ENCODE data around the gene APOC1. TPM values are rescaled to one million over a fixed set of nuclear protein-coding genes. Genes with fewer than 3 reads are reported as not detected.
A peak's percentile ranks its signal among the peaks of the same experiment; 100 is the strongest.
"Not testable (repeated sequence)": the region's sequence is repeated elsewhere in the genome, so short reads cannot be mapped to it uniquely, and the experiment has no call there.

The APOC1 gene
- total RNA-seq, 2 donors from 2014 or later, result 2.7 to 4.6 TPM

GRCh38 chr19:44887648-44888047 is 26.8 kb upstream of the APOC1 start:
- DNase-seq, result no peak

DNA sequence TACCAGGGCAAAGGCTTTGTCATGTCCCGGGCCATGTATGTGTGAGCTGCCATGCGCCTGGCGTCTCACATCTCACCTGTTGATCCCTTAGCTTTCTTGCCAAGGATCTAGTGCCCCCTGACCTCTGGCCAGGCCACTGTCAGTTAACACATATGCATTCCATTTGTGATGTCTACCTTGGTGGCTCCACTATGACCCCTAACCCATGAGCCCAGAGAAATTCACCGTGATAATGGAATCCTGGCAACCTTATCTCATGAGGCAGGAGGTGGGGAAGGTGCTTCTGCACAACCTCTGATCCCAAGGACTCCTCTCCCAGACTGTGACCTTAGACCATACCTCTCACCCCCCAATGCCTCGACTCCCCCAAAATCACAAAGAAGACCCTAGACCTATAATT is 26.1 kb upstream of the APOC1 start:
- intact Hi-C loops (cut with DNase I); ATAC-seq; DNase-seq: not testable (repeated sequence)

More at GRCh38 chr19:44887648-44888047, 26.8 kb upstream of the APOC1 start:
- ATAC-seq, result no peak
- intact Hi-C loops (cut with DNase I), result no loop called here

GRCh38 chr19:44889830-44890365 is 24.5 kb upstream of the APOC1 start:
- DNase-seq (no peak), ATAC-seq (no peak)
- intact Hi-C loops (cut with DNase I), result no loop called here

DNA sequence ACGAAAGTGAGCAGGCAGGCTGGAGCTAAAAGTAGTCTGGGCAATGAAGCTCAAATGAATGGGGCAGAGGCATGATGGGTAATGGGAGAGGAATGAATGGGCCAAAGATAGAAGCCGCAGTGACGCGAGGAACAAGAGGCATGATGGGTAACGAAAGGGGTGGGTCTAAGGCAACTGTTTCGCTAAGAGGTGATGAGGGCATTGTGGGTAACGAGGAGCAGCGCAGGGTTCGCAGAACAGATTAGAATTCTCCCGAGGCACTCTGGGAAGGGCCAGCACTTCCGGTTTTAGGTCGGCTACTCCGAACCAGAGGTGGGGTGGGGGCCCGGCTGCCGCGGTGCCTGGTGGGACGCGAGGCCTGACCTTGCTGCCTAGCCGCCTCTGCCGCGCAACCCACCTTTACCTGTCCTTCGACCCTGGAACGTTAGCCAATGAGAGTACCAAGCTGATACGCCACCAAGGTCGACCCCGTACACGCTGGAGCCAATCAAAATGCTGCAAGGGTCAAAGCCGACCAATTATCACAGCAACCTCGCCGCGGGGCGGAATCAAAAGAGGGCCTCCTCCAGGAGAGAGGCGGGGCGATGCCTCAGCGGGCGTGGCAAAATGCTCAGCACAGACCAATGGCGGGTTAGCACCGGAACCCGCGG is 23.9 kb upstream of the APOC1 start:
- DNase-seq (no peak), ATAC-seq (peak; percentile 93 to 95)
- intact Hi-C loops (cut with DNase I), result no loop called here

GRCh38 chr19:44891016-44891882 is 23.2 kb upstream of the APOC1 start, which contains the start of gene TOMM40:
Gene TOMM40, plus strand, starts transcription at chr19:44891254. Its CDS starts 162 bp downstream, at chr19:44891416.
- peak; percentile 100 for DNase-seq
- ATAC-seq, result no peak
- intact Hi-C loops (cut with DNase I), result no loop called here

- intact Hi-C loops (cut with DNase I), result no loop called here
- no peak for ATAC-seq
- no peak for DNase-seq
Measured at GRCh38 chr19:44892932-44893331, 21.5 kb upstream of the APOC1 start.

GRCh38 chr19:44893332-44894051 is 20.9 kb upstream of the APOC1 start:
- no peak for ATAC-seq
- DNase-seq, result no peak
- intact Hi-C loops (cut with DNase I), result no loop called here

DNA sequence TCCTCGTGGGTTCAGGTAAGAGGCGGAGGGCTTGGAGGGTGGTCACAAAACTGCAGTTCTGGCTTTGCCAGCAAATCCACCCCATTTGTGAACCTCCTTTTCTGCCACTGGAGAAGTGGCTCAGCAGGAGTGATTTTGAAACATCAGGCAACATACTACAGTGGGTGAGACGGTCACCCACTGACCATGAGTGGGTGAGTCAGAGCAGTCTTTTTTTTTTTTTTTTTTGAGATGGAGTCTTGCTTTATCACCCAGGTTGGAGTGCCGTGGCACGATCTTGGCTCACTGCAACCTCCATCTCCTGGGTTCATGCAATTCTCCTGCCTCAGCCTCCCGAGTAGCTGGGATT is 20.4 kb upstream of the APOC1 start:
- ATAC-seq, result no peak
- DNase-seq, result no peak
- intact Hi-C loops (cut with DNase I), result no loop called here

GRCh38 chr19:44894946-44895345 is 19.5 kb upstream of the APOC1 start:
- intact Hi-C loops (cut with DNase I), result no loop called here
- DNase-seq, result no peak
- no peak for ATAC-seq

- ATAC-seq (no peak), DNase-seq (no peak)
- intact Hi-C loops (cut with DNase I), result no loop called here
Measured at GRCh38 chr19:44897835-44898234, 16.6 kb upstream of the APOC1 start.

- no peak for DNase-seq
- intact Hi-C loops (cut with DNase I), result no loop called here
- ATAC-seq, result no peak
Measured at GRCh38 chr19:44900328-44901244, 13.8 kb upstream of the APOC1 start.

GRCh38 chr19:44903216-44903601 is 11.2 kb upstream of the APOC1 start:
- DNase-seq (no peak), ATAC-seq (peak in 1 of 2 donors; percentile 4)
- intact Hi-C loops (cut with DNase I), result no loop called here

- peak; percentile 68 for DNase-seq
- peak; percentile 70 to 72 for ATAC-seq
- intact Hi-C loops (cut with DNase I), result loop anchor here in 1 of 2 donors (2.0 kb wide), 1 partner anchor 47 kb away; no protein-coding TSS in a partner anchor
Measured at GRCh38 chr19:44903602-44904425, 10.6 kb upstream of the APOC1 start.

GRCh38 chr19:44904426-44904994 is 9.9 kb upstream of the APOC1 start:
- ATAC-seq (no peak), DNase-seq (no peak)
- intact Hi-C loops (cut with DNase I), result loop anchor here in 1 of 2 donors (2.0 kb wide), 1 partner anchor 46 kb away; no protein-coding TSS in a partner anchor

- ATAC-seq (peak in 1 of 2 donors; percentile 50), DNase-seq (no peak)
- intact Hi-C loops (cut with DNase I), result loop anchor here (2.0 to 5.0 kb wide), 2 partner anchors 45 to 47 kb away; no protein-coding TSS in a partner anchor
Measured at GRCh38 chr19:44905437-44906160, 8.8 kb upstream of the APOC1 start, which contains the start of gene APOE. Gene APOE, plus strand, starts transcription at chr19:44905796. Its CDS starts 829 bp downstream, at chr19:44906625.

- no peak for DNase-seq
- intact Hi-C loops (cut with DNase I), result loop anchor here in 1 of 2 donors (5.0 kb wide), 1 partner anchor 45 kb away; no protein-coding TSS in a partner anchor
- ATAC-seq, result no peak
Measured at GRCh38 chr19:44907613-44908012, 6.8 kb upstream of the APOC1 start.
